DND-41 (cell line): ENCODE measurements around the gene PLCXD3.

Source experiments
- ATAC-seq: fragments of 200-7000 bp; cut with Tn5 transposase; 3 replicates; pipeline ENCODE4 v1.9.1; 2021; ENCODE audit warnings: low read depth; ENCODE audit not compliant: insufficient read depth
- DNase-seq: peaks from one replicate; pipeline ENCODE4 v3.0.0-alpha.2; 2020
- H2AFZ ChIP-seq: 2 replicates; pipeline ENCODE4 v1.6.0; 2012; ENCODE audit warnings: low read depth, low read length
- H3K27ac ChIP-seq: 2 replicates; pipeline ENCODE4 v1.5.1; 2012; ENCODE audit warnings: low read length, inconsistent platforms
- H3K27me3 ChIP-seq: fragments of 200-600 bp; sonication (generic); 2 replicates; pipeline ENCODE4 v1.6.0; 2012; ENCODE audit warnings: low read length, mild to moderate bottlenecking, inconsistent platforms; ENCODE audit not compliant: insufficient read depth, poor library complexity
- H3K36me3 ChIP-seq: 2 replicates; pipeline ENCODE4 v1.5.1; 2012; ENCODE audit warnings: low read length, inconsistent platforms; ENCODE audit not compliant: insufficient read depth
- H3K4me1 ChIP-seq: 2 replicates; pipeline ENCODE4 v1.5.1; 2012; ENCODE audit warnings: mild to moderate bottlenecking, low read length; ENCODE audit not compliant: insufficient read depth
- H3K4me2 ChIP-seq: 2 replicates; pipeline ENCODE4 v1.6.0; 2012; ENCODE audit warnings: mild to moderate bottlenecking, moderate library complexity, low read length, inconsistent platforms; ENCODE audit not compliant: insufficient read depth
- H3K4me3 ChIP-seq, 2 experiments: fragments of 200-600 bp in 1 of 2; shearing (Covaris generic) in 1 of 2; 2 replicates each; pipeline ENCODE4 v1.5.1; 2012 to 2016; ENCODE audit warnings: inconsistent platforms in 2 of 2, low read length in 2 of 2, mild to moderate bottlenecking in 2 of 2, low read depth in 1 of 2, moderate library complexity in 1 of 2
- H3K79me2 ChIP-seq: 2 replicates; pipeline ENCODE4 v1.6.0; 2012; ENCODE audit warnings: low read length, inconsistent platforms; ENCODE audit not compliant: insufficient read depth
- H3K9ac ChIP-seq: 2 replicates; pipeline ENCODE4 v1.6.0; 2012; ENCODE audit warnings: low read depth, mild to moderate bottlenecking, inconsistent platforms, low read length, moderate library complexity
- H3K9me3 ChIP-seq: 2 replicates; pipeline ENCODE4 v1.5.1; 2012; ENCODE audit warnings: low read length, moderate library complexity, mild to moderate bottlenecking, inconsistent platforms; ENCODE audit not compliant: insufficient read depth, severe bottlenecking
- H4K20me1 ChIP-seq: 2 replicates; pipeline ENCODE4 v1.6.0; 2012; ENCODE audit warnings: low read length; ENCODE audit not compliant: insufficient read depth
- CTCF ChIP-seq: IDR thresholded peaks from 2 replicates; pipeline ENCODE4 v1.5.1; 2012; ENCODE audit warnings: borderline replicate concordance, low read length, moderate library complexity, mild to moderate bottlenecking; ENCODE audit not compliant: poor library complexity, severe bottlenecking; ENCODE audit errors: extremely low read depth
- EZH2 ChIP-seq: IDR thresholded peaks from 3 replicates; pipeline ENCODE4 v1.6.1; 2012; ENCODE audit warnings: borderline replicate concordance, low read depth, mild to moderate bottlenecking, moderate library complexity, low read length, inconsistent platforms; ENCODE audit not compliant: severe bottlenecking

Gene PLCXD3

GRCh38 chr5:41266377-41266776, 244.0 kb downstream of the PLCXD3 start:
- no peak overlapping the region for H3K27ac ChIP-seq
- ATAC-seq: no peak
- no peak overlapping the region for H3K4me2 ChIP-seq
- peaks cover 3% of the 10 kb centered on the region for H3K27me3 ChIP-seq
- no peaks in the 10 kb centered on the region for H3K9me3 ChIP-seq
- DNase-seq: no peak
- no peaks in the 10 kb centered on the region for H3K79me2 ChIP-seq
- H3K9ac ChIP-seq: no peak overlapping the region
- no peak overlapping the region for H3K4me3 ChIP-seq
- H2AFZ ChIP-seq: no peak overlapping the region
- no peaks in the 10 kb centered on the region for H3K4me1 ChIP-seq
- no peaks in the 10 kb centered on the region for H4K20me1 ChIP-seq
- no peak for TF ChIP-seq EZH2
- no peak for TF ChIP-seq CTCF
- no peaks in the 10 kb centered on the region for H3K36me3 ChIP-seq

GRCh38 chr5:41264019-41264418, 246.4 kb downstream of the PLCXD3 start:
- H3K36me3 ChIP-seq: no peaks in the 10 kb centered on the region
- no peak overlapping the region for H3K9ac ChIP-seq
- no peak for ATAC-seq
- H4K20me1 ChIP-seq: no peaks in the 10 kb centered on the region
- H3K4me3 ChIP-seq: no peak overlapping the region
- no peak for DNase-seq
- no peaks in the 10 kb centered on the region for H3K4me1 ChIP-seq
- no peak overlapping the region for H2AFZ ChIP-seq
- TF ChIP-seq CTCF (no peak), EZH2 (no peak)
- H3K9me3 ChIP-seq: no peaks in the 10 kb centered on the region
- H3K79me2 ChIP-seq: no peaks in the 10 kb centered on the region
- H3K27me3 ChIP-seq: peaks cover 3% of the 10 kb centered on the region
- H3K27ac ChIP-seq: no peak overlapping the region
- H3K4me2 ChIP-seq: no peak overlapping the region

- DNase-seq: no peak
- H2AFZ ChIP-seq: no peak overlapping the region
- TF ChIP-seq EZH2 (no peak), CTCF (no peak)
- no peak overlapping the region for H3K27ac ChIP-seq
- no peak overlapping the region for H3K4me2 ChIP-seq
- no peaks in the 10 kb centered on the region for H3K4me1 ChIP-seq
- peaks cover 3% of the 10 kb centered on the region for H3K27me3 ChIP-seq
- H3K9ac ChIP-seq: no peak overlapping the region
- H3K9me3 ChIP-seq: no peaks in the 10 kb centered on the region
- ATAC-seq: no peak
- H3K4me3 ChIP-seq: no peak overlapping the region
- no peaks in the 10 kb centered on the region for H4K20me1 ChIP-seq
- no peaks in the 10 kb centered on the region for H3K36me3 ChIP-seq
- H3K79me2 ChIP-seq: no peaks in the 10 kb centered on the region
These were observed 247.1 kb downstream of the PLCXD3 start for GRCh38 chr5:41263335-41263734.
